Upper lobe of left lung (tissue), 4 donors: Measurements from ENCODE around the gene TSEN54.

ENCODE experiments used
- CTCF ChIP-seq, 6 experiments: fragments of 450-650 bp in 4 of 6; fragments of 200-600 bp in 2 of 6; sonication (generic) in 2 of 6; IDR thresholded peaks; one replicate each; pipeline ENCODE4 v1.5.1; 2016 to 2019; ENCODE audit warnings: antibody characterized with exemption in 6 of 6
- EP300 ChIP-seq, 4 donors: sonication (generic); formaldehyde crosslinking; IDR thresholded peaks; one replicate each; pipeline ENCODE4 v1.5.1; 2017; ENCODE audit warnings: antibody characterized with exemption in 4 of 4, control low read depth in 2 of 4
- POLR2A ChIP-seq, 4 donors: fragments of 450-650 bp; IDR thresholded peaks; one replicate each; pipeline ENCODE4 v1.5.1; 2016 to 2017; ENCODE audit warnings: antibody characterized with exemption in 4 of 4, mild to moderate bottlenecking in 2 of 4
- POLR2AphosphoS5 ChIP-seq, 2 donors: sonication (generic); formaldehyde crosslinking; IDR thresholded peaks; one replicate each; pipeline ENCODE4 v1.5.1; 2017; ENCODE audit warnings: antibody characterized with exemption in 2 of 2

- TF ChIP-seq CTCF (IDR thresholded peaks at IDR 0.05) (no peak), EP300 (IDR thresholded peaks at IDR 0.05) (no peak), POLR2AphosphoS5 (IDR thresholded peaks at IDR 0.05) (no peak), POLR2A (IDR thresholded peaks at IDR 0.05) (no peak)
Observed at GRCh38 chr17:75558666-75559530, 42.6 kb downstream of the TSEN54 start.
